Tibial nerve (tissue), 4 donors: ENCODE measurements around the gene MSRB1. TPM values are rescaled to one million over a fixed set of nuclear protein-coding genes. Genes with fewer than 3 reads are reported as not detected.
"Not testable (repeated sequence)": the region's sequence is repeated elsewhere in the genome, so short reads cannot be mapped to it uniquely, and the experiment has no call there.

Experiments used
- DNase-seq, 2 donors: peaks; one replicate each; pipeline ENCODE4 v3.0.0-alpha.2; 2019; ENCODE audit warnings: low spot score in 2 of 2
- H3K27ac ChIP-seq, 4 donors: fragments of 200-600 bp; sonication (generic) in 3 of 4; one replicate each; pipeline ENCODE4 v1.5.1; 2017 to 2019; ENCODE audit warnings: mild to moderate bottlenecking in 1 of 4
- H3K27me3 ChIP-seq, 2 donors: fragments of 200-600 bp; sonication (generic) in 1 of 2; one replicate each; pipeline versions ENCODE4 v1.5.1 to v1.6.0; 2017 to 2019
- H3K36me3 ChIP-seq, 3 donors: fragments of 200-600 bp; sonication (generic); one replicate each; pipeline ENCODE4 v1.5.1; 2018 to 2019
- H3K4me1 ChIP-seq, 4 donors: fragments of 200-600 bp; sonication (generic) in 3 of 4; one replicate each; pipeline ENCODE4 v1.5.1; 2017 to 2019
- H3K4me3 ChIP-seq, 4 donors: fragments of 200-600 bp; sonication (generic) in 3 of 4; one replicate each; pipeline ENCODE4 v1.5.1; 2017 to 2019; ENCODE audit warnings: mild to moderate bottlenecking in 1 of 4, moderate library complexity in 1 of 4
- H3K9me3 ChIP-seq, 4 donors: fragments of 200-600 bp; sonication (generic) in 3 of 4; one replicate each; pipeline ENCODE4 v1.5.1; 2017 to 2019
- CTCF ChIP-seq, 5 experiments: fragments of 200-600 bp in 3 of 5; fragments of 450-650 bp in 2 of 5; sonication (generic) in 3 of 5; IDR thresholded peaks; one replicate each; pipeline ENCODE4 v1.5.1; 2016 to 2019; ENCODE audit warnings: antibody characterized with exemption in 5 of 5, mild to moderate bottlenecking in 3 of 5, moderate library complexity in 2 of 5
- EP300 ChIP-seq, 2 donors: sonication (generic); formaldehyde crosslinking; IDR thresholded peaks; one replicate each; pipeline ENCODE4 v1.6.1; 2017; ENCODE audit warnings: antibody characterized with exemption in 2 of 2, mild to moderate bottlenecking in 1 of 2
- POLR2A ChIP-seq, 2 donors: fragments of 450-650 bp; IDR thresholded peaks; one replicate each; pipeline ENCODE4 v1.6.1; 2017; ENCODE audit warnings: antibody characterized with exemption in 2 of 2, mild to moderate bottlenecking in 2 of 2, moderate library complexity in 2 of 2
- WGBS, 2 donors: methylation state at CpG; one replicate each; pipeline ENCODE4 v1.1.5; 2018; 5-methylcytosine and 5-hydroxymethylcytosine counted together
- total RNA-seq, 4 donors: library from RNA; depleted of rRNA; stranded (reverse); fragments of >200 nt; gene quantifications; one replicate each; pipeline ENCODE4 v1.1.0, GENCODE V29; 2016

The MSRB1 gene
- total RNA-seq, 4 donors from 2014 or later, result 22.5 to 46.1 (median 30.3) TPM

GRCh38 chr16:1899641-1900451 is 43.2 kb downstream of the MSRB1 start:
- 78 to 88% methylated on average over 16 of the region's 16 CpGs for WGBS, 2 donors
- H3K27me3 ChIP-seq, result peaks cover 0 to 51% of the 10 kb centered on the region in 2 donors
- peaks cover 0 to 4% (median 0%) of the 10 kb centered on the region in 4 donors for H3K4me1 ChIP-seq
- H3K4me3 ChIP-seq, result no peak overlapping the region
- no peaks in the 10 kb centered on the region for H3K9me3 ChIP-seq
- H3K36me3 ChIP-seq, result no peaks in the 10 kb centered on the region
- DNase-seq, result no peak
- TF ChIP-seq POLR2A (IDR thresholded peaks at IDR 0.05) (no peak), CTCF (IDR thresholded peaks at IDR 0.05) (no peak), EP300 (IDR thresholded peaks at IDR 0.05) (no peak)
- H3K27ac ChIP-seq, result no peak overlapping the region

GRCh38 chr16:1897692-1898091 is 45.3 kb downstream of the MSRB1 start:
- 79 to 83% methylated on average over 2 of the region's 2 CpGs for WGBS, 2 donors
- DNase-seq, H3K27ac ChIP-seq, H3K9me3 ChIP-seq, H3K4me3 ChIP-seq, H3K36me3 ChIP-seq, H3K4me1 ChIP-seq: not testable (repeated sequence)
- H3K27me3 ChIP-seq, result peaks cover 0 to 34% of the 10 kb centered on the region in 2 donors

- H3K4me1 ChIP-seq, result no peaks in the 10 kb centered on the region
- H3K36me3 ChIP-seq, result no peaks in the 10 kb centered on the region
- peaks cover 0 to 40% of the 10 kb centered on the region in 2 donors for H3K27me3 ChIP-seq
- H3K27ac ChIP-seq, result no peak overlapping the region
- TF ChIP-seq POLR2A (IDR thresholded peaks at IDR 0.05) (no peak), CTCF (IDR thresholded peaks at IDR 0.05) (no peak), EP300 (IDR thresholded peaks at IDR 0.05) (no peak)
- no peak for DNase-seq
- no peak overlapping the region for H3K4me3 ChIP-seq
- H3K9me3 ChIP-seq, result no peaks in the 10 kb centered on the region
- WGBS, 2 donors, result 75% methylated on average over 22 to 27 of the region's 27 CpGs
Measured at GRCh38 chr16:1895949-1896675, 46.9 kb downstream of the MSRB1 start.

GRCh38 chr16:1895068-1895467 is 47.9 kb downstream of the MSRB1 start:
- Histone ChIP-seq H3K36me3 (no peaks in the 10 kb centered on the region), H3K27me3 (peaks cover 0 to 40% of the 10 kb centered on the region in 2 donors), H3K27ac (no peak overlapping the region), H3K9me3 (no peaks in the 10 kb centered on the region), H3K4me1 (no peaks in the 10 kb centered on the region), H3K4me3 (no peak overlapping the region)
- no peak for DNase-seq
- WGBS, 2 donors, result 72 to 74% methylated on average over 5 of the region's 5 CpGs
- TF ChIP-seq POLR2A (IDR thresholded peaks at IDR 0.05) (no peak), CTCF (IDR thresholded peaks at IDR 0.05) (no peak), EP300 (IDR thresholded peaks at IDR 0.05) (no peak)

- peaks cover 0 to 29% of the 10 kb centered on the region in 2 donors for H3K27me3 ChIP-seq
Measured at GRCh38 chr16:1890708-1891050, 52.3 kb downstream of the MSRB1 start.

More at GRCh38 chr16:1890708-1891050, 52.3 kb downstream of the MSRB1 start:
- DNase-seq, result no peak
- 47% methylated on average over 4 of the region's 4 CpGs for WGBS, 2 donors
- Histone ChIP-seq H3K9me3 (no peaks in the 10 kb centered on the region), H3K27ac (no peak overlapping the region), H3K4me1 (no peaks in the 10 kb centered on the region), H3K4me3 (no peak overlapping the region), H3K36me3 (no peaks in the 10 kb centered on the region)
- TF ChIP-seq CTCF (IDR thresholded peaks at IDR 0.05) (no peak), EP300 (IDR thresholded peaks at IDR 0.05) (no peak), POLR2A (IDR thresholded peaks at IDR 0.05) (no peak)
